ENCODE data around the gene BAHCC1. TPM values are rescaled to one million over a fixed set of nuclear protein-coding genes. Genes with fewer than 3 reads are reported as not detected.

BAHCC1 gene
- total and polyA plus RNA-seq, 2 donors from 2014 or later, result 2.6 to 20.5 TPM

DNA sequence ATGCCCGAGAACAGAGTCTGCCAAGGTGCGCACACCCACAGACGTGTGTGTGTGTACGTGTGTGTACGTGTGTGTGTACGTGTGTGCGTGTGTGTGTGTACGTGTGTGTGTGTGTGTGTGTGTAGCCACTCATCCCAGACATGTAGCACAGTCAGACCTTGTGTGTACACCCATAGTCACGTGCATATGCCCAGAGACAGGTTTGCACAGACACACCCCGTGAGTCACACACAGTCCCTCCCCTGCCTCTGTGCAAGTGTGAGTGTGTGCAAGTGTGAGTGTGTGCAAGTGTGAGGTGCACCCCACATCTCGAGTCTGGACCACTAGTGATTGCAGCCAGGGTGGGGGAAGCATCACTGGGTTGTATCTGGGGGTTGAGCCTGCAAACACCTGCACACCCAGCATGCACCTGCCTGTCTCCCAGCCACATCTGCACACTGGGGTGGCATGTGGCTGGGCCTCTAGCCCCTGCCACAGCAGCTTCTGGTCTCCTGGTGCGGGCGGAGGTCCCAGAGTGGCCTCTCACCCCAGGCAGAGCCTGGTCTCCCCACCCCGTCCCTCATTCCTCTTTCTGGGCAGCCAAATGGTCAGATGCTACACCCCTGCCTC is 23.6 kb downstream of the BAHCC1 start:
- TF ChIP-seq, protein P1, sequence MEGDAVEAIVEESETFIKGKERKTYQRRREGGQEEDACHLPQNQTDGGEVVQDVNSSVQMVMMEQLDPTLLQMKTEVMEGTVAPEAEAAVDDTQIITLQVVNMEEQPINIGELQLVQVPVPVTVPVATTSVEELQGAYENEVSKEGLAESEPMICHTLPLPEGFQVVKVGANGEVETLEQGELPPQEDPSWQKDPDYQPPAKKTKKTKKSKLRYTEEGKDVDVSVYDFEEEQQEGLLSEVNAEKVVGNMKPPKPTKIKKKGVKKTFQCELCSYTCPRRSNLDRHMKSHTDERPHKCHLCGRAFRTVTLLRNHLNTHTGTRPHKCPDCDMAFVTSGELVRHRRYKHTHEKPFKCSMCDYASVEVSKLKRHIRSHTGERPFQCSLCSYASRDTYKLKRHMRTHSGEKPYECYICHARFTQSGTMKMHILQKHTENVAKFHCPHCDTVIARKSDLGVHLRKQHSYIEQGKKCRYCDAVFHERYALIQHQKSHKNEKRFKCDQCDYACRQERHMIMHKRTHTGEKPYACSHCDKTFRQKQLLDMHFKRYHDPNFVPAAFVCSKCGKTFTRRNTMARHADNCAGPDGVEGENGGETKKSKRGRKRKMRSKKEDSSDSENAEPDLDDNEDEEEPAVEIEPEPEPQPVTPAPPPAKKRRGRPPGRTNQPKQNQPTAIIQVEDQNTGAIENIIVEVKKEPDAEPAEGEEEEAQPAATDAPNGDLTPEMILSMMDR (IDR thresholded peaks at IDR 0.05; ENCODE audit: borderline replicate concordance, extremely low read depth, insufficient read depth), result no peak
- H3K27me3 ChIP-seq (ENCODE audit: control insufficient read depth, insufficient read depth, low read length), result no peaks in the 10 kb centered on the region
- no peaks in the 10 kb centered on the region for H3K9me3 ChIP-seq (ENCODE audit: control insufficient read depth in 2 of 3, insufficient read depth in 1 of 3, low read length in 3 of 3)
- peak overlapping the region; percentile 63 to 92 for H3K27ac ChIP-seq (ENCODE audit: low read depth in 2 of 2, low read length in 2 of 2)
- no peak for FAIRE-seq
- no peaks in the 10 kb centered on the region for H3K36me3 ChIP-seq (ENCODE audit: control insufficient read depth in 2 of 3, insufficient read depth in 3 of 3, low read length in 3 of 3)
- H3K9ac ChIP-seq (ENCODE audit: low read length in 3 of 3), result no peak overlapping the region
- peak overlapping the region in 1 of 3 donors; percentile 20 for H3K4me3 ChIP-seq (ENCODE audit: low read length in 3 of 3)
- peaks cover 0 to 29% (median 6%) of the 10 kb centered on the region in 3 donors for H3K4me1 ChIP-seq (ENCODE audit: control insufficient read depth in 2 of 3, insufficient read depth in 2 of 3, low read depth in 1 of 3, low read length in 3 of 3)
- no peak for DNase-seq
- intact Hi-C loops (cut with DNase I), result no loop called here

DNA sequence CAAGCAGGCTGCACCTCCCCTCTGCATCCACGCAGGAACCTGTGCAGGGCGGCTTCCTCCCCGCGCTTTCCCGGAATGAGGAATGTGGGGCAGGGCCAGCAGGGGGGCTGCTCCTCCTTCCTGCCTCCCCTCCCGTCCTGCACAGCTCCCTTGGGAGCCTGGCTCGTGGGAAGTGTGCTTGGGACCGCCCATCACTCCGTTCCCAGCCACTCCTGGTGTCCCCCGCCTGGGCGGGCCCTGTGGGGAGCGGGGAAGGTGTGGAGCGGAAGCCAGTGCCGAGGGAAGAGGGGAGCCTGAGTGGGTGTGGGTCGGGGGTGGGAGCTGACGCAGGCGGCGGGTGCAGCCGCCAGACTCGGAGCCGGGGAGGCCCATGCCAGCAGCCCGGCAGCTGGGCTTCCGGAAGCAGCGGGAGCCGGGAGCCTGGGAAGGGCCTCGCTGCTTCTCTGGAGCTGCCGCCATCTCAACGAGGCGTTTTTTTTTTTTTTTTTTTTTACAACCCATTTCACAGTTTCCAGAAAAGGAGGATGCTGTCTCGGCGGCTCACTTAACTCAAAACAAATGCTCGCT is 24.1 kb downstream of the BAHCC1 start:
- Histone ChIP-seq H3K9me3 (ENCODE audit: control insufficient read depth in 2 of 3, insufficient read depth in 1 of 3, low read length in 3 of 3) (no peaks in the 10 kb centered on the region), H3K9ac (ENCODE audit: low read length in 3 of 3) (peak overlapping the region in 2 of 3 donors; percentile 61 to 67), H3K27ac (ENCODE audit: low read depth in 2 of 2, low read length in 2 of 2) (peak overlapping the region; percentile 90 to 92), H3K4me1 (ENCODE audit: control insufficient read depth in 2 of 3, insufficient read depth in 2 of 3, low read depth in 1 of 3, low read length in 3 of 3) (peaks cover 0 to 29% (median 6%) of the 10 kb centered on the region in 3 donors), H3K27me3 (ENCODE audit: control insufficient read depth, insufficient read depth, low read length) (no peaks in the 10 kb centered on the region), H3K36me3 (ENCODE audit: control insufficient read depth in 2 of 3, insufficient read depth in 3 of 3, low read length in 3 of 3) (no peaks in the 10 kb centered on the region), H3K4me3 (ENCODE audit: low read length in 3 of 3) (peak overlapping the region in 1 of 3 donors; percentile 35)
- FAIRE-seq (peak; percentile 6), DNase-seq (peak; percentile 83 to 98 (median 90))
- TF ChIP-seq, protein P1 (IDR thresholded peaks at IDR 0.05; ENCODE audit: borderline replicate concordance, extremely low read depth, insufficient read depth), result no peak
- intact Hi-C loops (cut with DNase I), result no loop called here

DNA sequence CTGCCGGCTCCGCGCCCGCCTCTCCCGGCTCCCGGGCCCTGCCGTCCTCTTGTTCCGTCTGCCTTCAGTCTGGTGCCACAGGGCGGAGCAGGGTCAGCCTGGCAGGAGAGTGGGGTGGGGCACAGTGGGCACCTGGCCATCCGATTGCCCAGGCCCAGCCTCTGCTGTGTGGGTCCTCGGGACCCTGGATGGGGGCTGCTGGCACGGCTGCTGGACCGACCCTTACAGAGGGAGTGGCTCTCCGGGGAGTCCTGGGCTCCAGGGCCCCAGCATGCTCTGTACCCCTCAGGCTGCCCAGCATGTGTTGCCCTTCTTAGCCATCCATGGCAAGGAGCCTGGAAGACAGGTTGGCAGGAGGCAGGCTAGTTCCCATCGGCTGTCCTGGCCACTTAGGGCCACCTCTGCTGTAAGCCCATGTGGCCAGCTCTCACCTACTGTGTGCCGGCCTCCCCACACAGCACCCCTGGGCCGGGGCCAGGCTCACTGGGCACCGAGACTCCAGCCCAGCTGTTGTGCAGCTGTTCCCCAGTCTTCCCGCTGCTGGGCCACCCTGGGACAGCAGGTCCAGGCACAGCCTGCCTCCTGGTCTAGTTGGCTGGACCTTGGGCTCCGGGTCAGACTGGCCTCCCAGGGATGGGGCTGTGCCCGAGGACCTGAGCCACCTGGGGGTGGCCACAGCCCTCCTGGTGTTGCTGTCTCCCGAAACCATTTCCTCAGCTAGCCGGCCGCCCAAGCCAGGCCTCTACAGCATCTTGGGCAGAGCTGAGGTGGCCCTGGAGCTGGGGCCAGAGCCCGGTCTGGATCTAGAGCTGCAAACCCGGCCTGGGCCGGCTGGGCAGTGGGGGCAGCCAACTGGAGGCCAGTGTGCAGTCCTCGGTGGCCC is 24.9 kb downstream of the BAHCC1 start:
- Histone ChIP-seq H3K4me3 (ENCODE audit: low read length in 3 of 3) (peak overlapping the region in 1 of 3 donors; percentile 35), H3K36me3 (ENCODE audit: control insufficient read depth in 2 of 3, insufficient read depth in 3 of 3, low read length in 3 of 3) (no peaks in the 10 kb centered on the region), H3K4me1 (ENCODE audit: control insufficient read depth in 2 of 3, insufficient read depth in 2 of 3, low read depth in 1 of 3, low read length in 3 of 3) (peaks cover 0 to 29% (median 6%) of the 10 kb centered on the region in 3 donors), H3K27ac (ENCODE audit: low read depth in 2 of 2, low read length in 2 of 2) (peak overlapping the region; percentile 90 to 92), H3K9me3 (ENCODE audit: control insufficient read depth in 2 of 3, insufficient read depth in 1 of 3, low read length in 3 of 3) (no peaks in the 10 kb centered on the region), H3K27me3 (ENCODE audit: control insufficient read depth, insufficient read depth, low read length) (no peaks in the 10 kb centered on the region), H3K9ac (ENCODE audit: low read length in 3 of 3) (peak overlapping the region in 2 of 3 donors; percentile 61 to 67)
- intact Hi-C loops (cut with DNase I), result no loop called here
- TF ChIP-seq, protein P1 (IDR thresholded peaks at IDR 0.05; ENCODE audit: borderline replicate concordance, extremely low read depth, insufficient read depth), result no peak
- DNase-seq (peak in 1 of 5 donors; percentile 72), FAIRE-seq (no peak)
